Choroid plexus epithelial cell (primary cell): Measurements from ENCODE around the gene NUBP1.

Experiments
- DNase-seq: peaks from one replicate; pipeline ENCODE4 v3.0.0-alpha.2; 2010; ENCODE audit warnings: low read depth
- H3K4me3 ChIP-seq: 2 replicates; pipeline ENCODE4 v1.5.1; 2011; ENCODE audit warnings: low read depth, mild to moderate bottlenecking, control low read depth, low read length, moderate library complexity
- TF ChIP-seq, protein P1 (sequence below): conservative IDR thresholded peaks from 2 replicates; pipeline ENCODE4 v1.5.1; 2011; ENCODE audit warnings: low read depth, mild to moderate bottlenecking, control low read depth, inconsistent platforms, low read length, moderate library complexity

Gene NUBP1

DNA sequence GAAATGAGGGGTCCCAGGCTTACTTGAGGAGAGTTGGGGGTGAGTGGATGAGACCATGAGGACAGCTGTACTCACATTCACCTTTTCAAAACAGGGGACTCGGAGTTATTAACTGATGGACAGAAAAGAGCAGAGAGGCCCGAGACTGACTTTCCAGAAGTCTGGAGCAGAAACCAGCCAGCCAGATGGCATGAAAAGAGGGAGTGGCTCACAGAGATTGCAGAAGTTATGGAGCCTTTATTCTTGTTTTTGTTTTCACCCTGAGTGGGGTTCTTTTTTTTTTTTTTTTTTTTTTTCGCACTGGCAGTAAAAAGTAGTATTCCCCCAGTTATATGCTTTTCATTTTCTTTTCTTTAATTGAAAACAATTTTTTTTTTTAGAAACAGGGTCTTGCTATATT lies 56.1 kb downstream of the NUBP1 start:
- no peak for DNase-seq
- no peak overlapping the region for H3K4me3 ChIP-seq
- TF ChIP-seq, protein P1, sequence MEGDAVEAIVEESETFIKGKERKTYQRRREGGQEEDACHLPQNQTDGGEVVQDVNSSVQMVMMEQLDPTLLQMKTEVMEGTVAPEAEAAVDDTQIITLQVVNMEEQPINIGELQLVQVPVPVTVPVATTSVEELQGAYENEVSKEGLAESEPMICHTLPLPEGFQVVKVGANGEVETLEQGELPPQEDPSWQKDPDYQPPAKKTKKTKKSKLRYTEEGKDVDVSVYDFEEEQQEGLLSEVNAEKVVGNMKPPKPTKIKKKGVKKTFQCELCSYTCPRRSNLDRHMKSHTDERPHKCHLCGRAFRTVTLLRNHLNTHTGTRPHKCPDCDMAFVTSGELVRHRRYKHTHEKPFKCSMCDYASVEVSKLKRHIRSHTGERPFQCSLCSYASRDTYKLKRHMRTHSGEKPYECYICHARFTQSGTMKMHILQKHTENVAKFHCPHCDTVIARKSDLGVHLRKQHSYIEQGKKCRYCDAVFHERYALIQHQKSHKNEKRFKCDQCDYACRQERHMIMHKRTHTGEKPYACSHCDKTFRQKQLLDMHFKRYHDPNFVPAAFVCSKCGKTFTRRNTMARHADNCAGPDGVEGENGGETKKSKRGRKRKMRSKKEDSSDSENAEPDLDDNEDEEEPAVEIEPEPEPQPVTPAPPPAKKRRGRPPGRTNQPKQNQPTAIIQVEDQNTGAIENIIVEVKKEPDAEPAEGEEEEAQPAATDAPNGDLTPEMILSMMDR: no peak

DNA sequence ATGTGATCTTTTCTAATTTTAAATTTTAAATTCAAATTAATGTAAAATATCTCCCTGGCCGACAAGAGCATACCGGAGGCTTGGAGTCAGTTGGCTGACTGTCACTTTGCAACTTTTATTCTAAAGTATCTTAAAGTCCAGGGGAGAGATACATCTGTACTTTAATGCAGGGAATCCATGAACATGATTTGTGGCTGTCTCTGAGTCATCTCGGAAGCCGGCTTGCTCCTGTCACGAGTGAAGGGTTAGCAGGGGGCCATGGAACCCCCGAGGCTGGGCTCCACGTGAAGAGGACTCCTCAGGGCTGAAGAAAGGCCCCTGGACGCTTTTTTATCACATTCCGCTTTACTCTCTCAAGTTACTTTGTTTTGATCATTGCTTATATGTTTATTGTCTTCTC lies 61.7 kb downstream of the NUBP1 start:
- no peak overlapping the region for H3K4me3 ChIP-seq
- DNase-seq: no peak
- TF ChIP-seq, protein P1: no peak

DNA sequence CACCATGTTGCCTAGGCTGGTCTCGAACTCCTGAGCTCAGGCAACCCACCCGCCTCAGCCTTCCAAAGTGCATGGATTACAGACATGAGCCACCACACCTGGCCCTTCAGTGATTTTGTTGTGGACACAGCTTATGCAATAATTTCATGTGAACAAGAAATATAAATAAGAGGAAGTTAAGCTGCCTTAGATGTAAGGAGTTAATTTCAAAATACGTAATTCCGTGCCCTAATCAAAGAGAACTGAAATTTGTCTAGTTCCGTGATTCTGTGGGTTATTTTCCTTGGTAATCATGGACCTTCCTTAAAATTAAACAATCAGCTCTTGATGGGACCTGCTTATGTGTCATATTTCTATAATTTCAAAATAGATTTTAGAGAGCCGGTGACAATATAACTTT lies 63.1 kb downstream of the NUBP1 start:
- no peak overlapping the region for H3K4me3 ChIP-seq
- no peak for DNase-seq
- TF ChIP-seq, protein P1: no peak

DNA sequence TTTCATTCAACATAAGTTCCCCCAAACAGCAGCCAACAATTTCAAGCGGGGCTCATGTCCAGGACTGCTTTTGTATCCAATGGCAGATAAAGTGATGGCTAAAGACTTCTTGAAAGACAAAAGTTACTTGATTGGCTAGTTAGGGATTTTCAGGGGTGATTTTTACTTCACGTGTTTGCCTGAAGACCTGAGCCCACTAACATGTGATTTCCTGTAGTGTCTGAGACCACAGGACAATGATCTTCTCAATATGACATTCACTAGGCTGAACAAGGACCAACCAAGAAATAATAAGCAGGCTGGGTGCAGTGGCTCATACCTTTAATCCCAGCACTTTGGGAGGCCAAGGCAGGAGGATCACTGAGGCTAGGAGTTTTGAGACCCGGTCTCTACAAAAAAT lies 64.6 kb downstream of the NUBP1 start:
- TF ChIP-seq, protein P1: no peak
- DNase-seq: no peak
- H3K4me3 ChIP-seq: no peak overlapping the region

DNA sequence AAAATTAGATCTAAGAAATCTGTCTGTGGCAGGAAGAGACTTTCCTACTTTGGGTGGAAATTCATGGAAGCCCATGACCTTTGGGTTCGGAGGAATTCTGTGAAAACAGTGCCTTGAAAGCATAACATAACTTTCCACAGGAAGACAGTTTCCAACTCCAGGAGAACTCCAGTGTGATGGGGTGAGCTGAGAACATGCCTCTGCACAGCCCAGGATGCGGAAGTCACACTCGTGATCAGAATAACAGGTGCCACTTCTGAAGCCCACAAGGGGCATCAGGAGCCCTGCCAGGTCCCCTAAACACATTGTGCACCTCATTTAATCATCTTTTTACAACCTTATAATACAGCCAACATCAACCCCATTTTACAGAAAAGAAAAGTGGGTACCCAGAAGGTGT lies 65.2 kb downstream of the NUBP1 start:
- DNase-seq: no peak
- no peak overlapping the region for H3K4me3 ChIP-seq
- TF ChIP-seq, protein P1: no peak

DNA sequence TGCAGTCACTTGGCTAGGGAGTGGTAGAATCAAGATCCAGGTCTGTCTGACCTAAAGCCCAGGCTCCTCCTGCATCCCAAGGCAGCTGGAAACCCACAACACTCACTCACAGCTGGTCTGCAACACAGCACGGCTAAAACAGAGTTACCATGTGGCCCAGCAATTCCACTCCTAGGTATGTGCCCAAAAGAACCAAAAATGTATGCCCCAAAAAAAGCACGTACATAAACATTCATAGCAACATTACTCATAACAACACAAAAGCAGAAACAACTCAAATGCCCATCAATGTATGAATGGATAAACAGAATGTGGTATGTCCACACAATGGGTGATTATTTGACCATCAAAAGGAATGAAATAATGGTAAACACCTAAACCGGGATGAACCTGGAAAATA lies 66.1 kb downstream of the NUBP1 start:
- DNase-seq: no peak
- TF ChIP-seq, protein P1: no peak
- H3K4me3 ChIP-seq: no peak overlapping the region

DNA sequence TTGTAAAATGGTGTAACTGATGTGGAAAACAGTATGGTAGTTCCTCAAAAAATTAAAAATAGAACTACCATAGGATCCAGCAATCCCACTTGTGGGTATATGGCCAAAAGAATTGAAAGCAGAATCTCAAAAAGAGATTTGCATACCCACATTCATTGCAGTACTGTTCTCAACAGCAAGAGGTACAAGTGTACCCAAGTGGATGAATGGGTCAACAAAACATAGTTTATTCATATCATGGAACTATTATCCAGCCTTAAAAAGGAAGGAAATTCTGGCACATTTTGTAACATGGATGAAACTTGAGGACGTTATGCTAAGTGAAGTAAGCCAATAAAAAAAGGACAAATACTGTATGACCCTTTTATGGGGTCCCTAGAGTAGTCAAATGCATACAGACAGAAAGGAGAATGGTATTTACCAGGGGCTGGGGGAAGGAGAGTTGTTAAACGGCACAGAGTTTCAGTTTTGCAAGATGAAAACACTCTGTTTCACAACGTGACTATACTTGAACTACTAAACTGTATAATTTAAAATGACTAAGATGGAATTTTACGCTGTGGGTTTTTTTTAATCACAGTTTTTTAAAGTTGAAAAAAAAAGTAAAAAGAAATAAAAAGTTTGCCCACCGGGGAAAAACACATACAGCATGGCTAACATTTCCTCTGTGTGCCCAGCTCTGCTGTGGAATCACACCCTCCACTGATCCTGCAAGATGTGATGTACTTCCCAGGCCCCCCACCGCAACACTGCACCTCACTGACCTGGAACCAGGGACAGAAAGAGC lies 68.9 kb downstream of the NUBP1 start:
- TF ChIP-seq, protein P1: no peak
- DNase-seq: no peak
- no peak overlapping the region for H3K4me3 ChIP-seq
